Gastroesophageal sphincter (tissue), 4 donors: ENCODE data around the gene SCIMP. TPM values are rescaled to one million over a fixed set of nuclear protein-coding genes. Genes with fewer than 3 reads are reported as not detected.
"Not testable (repeated sequence)": the region's sequence is repeated elsewhere in the genome, so short reads cannot be mapped to it uniquely, and the experiment has no call there.

Experiments used
- ATAC-seq: fragments of 150-250 bp; one replicate; pipeline ENCODE4 v1.9.1; 2016; ENCODE audit warnings: mild to moderate bottlenecking, moderate library complexity
- H3K27ac ChIP-seq, 4 donors: fragments of 200-600 bp; sonication (generic) in 3 of 4; 1 replicate in 3 of 4; 2 replicates in 1 of 4; pipeline ENCODE4 v1.5.1; 2016 to 2019
- H3K27me3 ChIP-seq: fragments of 200-600 bp; sonication (generic); one replicate; pipeline ENCODE4 v1.5.1; 2019
- H3K36me3 ChIP-seq, 2 donors: fragments of 200-600 bp; sonication (generic); one replicate each; pipeline ENCODE4 v1.5.1; 2019; ENCODE audit warnings: control low read depth in 1 of 2
- H3K4me1 ChIP-seq, 3 donors: fragments of 200-600 bp; sonication (generic); 1 replicate in 2 of 3; 2 replicates in 1 of 3; pipeline ENCODE4 v1.5.1; 2016 to 2019; ENCODE audit warnings: control low read depth in 2 of 3
- H3K4me3 ChIP-seq, 2 donors: fragments of 200-600 bp; sonication (generic); one replicate each; pipeline ENCODE4 v1.5.1; 2019; ENCODE audit warnings: mild to moderate bottlenecking in 1 of 2, moderate library complexity in 1 of 2
- H3K9me3 ChIP-seq, 3 donors: fragments of 200-600 bp; sonication (generic); one replicate each; pipeline ENCODE4 v1.5.1; 2017 to 2019; ENCODE audit warnings: control low read depth in 2 of 3
- CTCF ChIP-seq, 4 experiments: fragments of 200-600 bp in 2 of 4; fragments of 450-650 bp in 2 of 4; sonication (generic) in 1 of 4; IDR thresholded peaks; one replicate each; pipeline ENCODE4 v1.5.1; 2017 to 2019; ENCODE audit warnings: antibody characterized with exemption in 4 of 4, mild to moderate bottlenecking in 2 of 4, moderate library complexity in 2 of 4
- EP300 ChIP-seq: sonication (generic); formaldehyde crosslinking; IDR thresholded peaks from one replicate; pipeline ENCODE4 v1.6.1; 2017; ENCODE audit warnings: antibody characterized with exemption, mild to moderate bottlenecking
- POLR2A ChIP-seq, 2 donors: fragments of 450-650 bp; IDR thresholded peaks; one replicate each; pipeline ENCODE4 v1.6.1; 2017; ENCODE audit warnings: antibody characterized with exemption in 2 of 2, mild to moderate bottlenecking in 2 of 2, moderate library complexity in 1 of 2
- POLR2AphosphoS5 ChIP-seq: sonication (generic); formaldehyde crosslinking; IDR thresholded peaks from one replicate; pipeline ENCODE4 v1.6.1; 2017; ENCODE audit warnings: antibody characterized with exemption
- WGBS, 2 donors: methylation state at CpG; one replicate each; pipeline ENCODE4 v1.1.5; 2018; ENCODE audit warnings: low coverage in 1 of 2; 5-methylcytosine and 5-hydroxymethylcytosine counted together
- total RNA-seq, 4 donors: library from RNA; depleted of rRNA; stranded (reverse); fragments of >200 nt; gene quantifications; one replicate each; pipeline ENCODE4 v1.1.0, GENCODE V29; 2016

The SCIMP gene
- total RNA-seq, 4 donors from 2014 or later: 0.49 to 2.2 (median 1.9) TPM; not detected in 1

- no peak for TF ChIP-seq POLR2AphosphoS5
- no peak for TF ChIP-seq CTCF (IDR thresholded peaks at IDR 0.05)
- TF ChIP-seq POLR2A (IDR thresholded peaks at IDR 0.05): no peak
- TF ChIP-seq EP300: no peak
- H3K36me3 ChIP-seq: no peaks in the 10 kb centered on the region
- no peak for ATAC-seq
- H3K27ac ChIP-seq: no peak overlapping the region
- H3K9me3 ChIP-seq: no peaks in the 10 kb centered on the region
- WGBS, 2 donors: 63 to 80% methylated on average over 1 to 13 of the region's 22 CpGs
- no peaks in the 10 kb centered on the region for H3K4me1 ChIP-seq
- no peak overlapping the region for H3K4me3 ChIP-seq
- H3K27me3 ChIP-seq: peaks cover 40% of the 10 kb centered on the region
These were observed 14.3 kb upstream of the SCIMP start for GRCh38 chr17:5248821-5249479.

GRCh38 chr17:5247621-5248020 is 13.0 kb upstream of the SCIMP start:
- peaks cover 43% of the 10 kb centered on the region for H3K27me3 ChIP-seq
- no peaks in the 10 kb centered on the region for H3K9me3 ChIP-seq
- TF ChIP-seq POLR2A (IDR thresholded peaks at IDR 0.05): no peak
- no peak for TF ChIP-seq EP300
- no peak for TF ChIP-seq CTCF (IDR thresholded peaks at IDR 0.05)
- no peak for TF ChIP-seq POLR2AphosphoS5
- H3K4me3 ChIP-seq: no peak overlapping the region
- no peaks in the 10 kb centered on the region for H3K36me3 ChIP-seq
- 83 to 85% methylated on average over 8 of the region's 8 CpGs for WGBS, 2 donors
- H3K4me1 ChIP-seq: no peaks in the 10 kb centered on the region
- no peak for ATAC-seq
- no peak overlapping the region for H3K27ac ChIP-seq

GRCh38 chr17:5241861-5242671 is 7.4 kb upstream of the SCIMP start:
- Histone ChIP-seq H3K27me3 (peaks cover 21% of the 10 kb centered on the region), H3K9me3 (no peaks in the 10 kb centered on the region), H3K4me3 (no peak overlapping the region), H3K36me3 (no peaks in the 10 kb centered on the region), H3K27ac (no peak overlapping the region), H3K4me1 (no peaks in the 10 kb centered on the region)
- TF ChIP-seq EP300: no peak
- TF ChIP-seq CTCF (IDR thresholded peaks at IDR 0.05): no peak
- TF ChIP-seq POLR2AphosphoS5: no peak
- no peak for TF ChIP-seq POLR2A (IDR thresholded peaks at IDR 0.05)
- 61 to 92% methylated on average over 4 to 10 of the region's 10 CpGs for WGBS, 2 donors
- ATAC-seq: no peak

GRCh38 chr17:5239769-5240168 is 5.1 kb upstream of the SCIMP start:
- H3K36me3 ChIP-seq, H3K27ac ChIP-seq, H3K4me1 ChIP-seq, H3K4me3 ChIP-seq, ATAC-seq, H3K9me3 ChIP-seq: not testable (repeated sequence)
- H3K27me3 ChIP-seq: peaks cover 11% of the 10 kb centered on the region
- WGBS, 2 donors: 91% methylated on average over 2 of the region's 7 CpGs; no CpG with 5 or more reads in 1 of the 2 donors

GRCh38 chr17:5238333-5238732 is 3.7 kb upstream of the SCIMP start:
- Histone ChIP-seq H3K27ac (no peak overlapping the region), H3K4me1 (no peaks in the 10 kb centered on the region), H3K27me3 (no peaks in the 10 kb centered on the region), H3K9me3 (no peaks in the 10 kb centered on the region), H3K4me3 (no peak overlapping the region), H3K36me3 (peaks cover 0 to 22% of the 10 kb centered on the region in 2 donors)
- no CpG with 5 or more reads among the region's 4 CpGs for WGBS, 2 donors
- no peak for ATAC-seq
- TF ChIP-seq POLR2AphosphoS5: no peak
- no peak for TF ChIP-seq POLR2A (IDR thresholded peaks at IDR 0.05)
- no peak for TF ChIP-seq EP300
- TF ChIP-seq CTCF (IDR thresholded peaks at IDR 0.05): no peak
